Astrocyte (in vitro differentiated cells and primary cell): ENCODE data around the gene NPFFR1. TPM values are rescaled to one million over a fixed set of nuclear protein-coding genes. Genes with fewer than 3 reads are reported as not detected.

Source experiments
- DNase-seq: peaks from one replicate; pipeline ENCODE4 v3.0.0-alpha.2; 2010; ENCODE audit warnings: low read depth
- FAIRE-seq: peaks from 2 replicates; lab custom pipeline; 2011; peaks lifted over from hg19 to GRCh38; lab: Jason Lieb, UNC
- H2AFZ ChIP-seq: 2 replicates; pipeline ENCODE4 v1.6.0; 2012; ENCODE audit warnings: low read depth, low read length, inconsistent platforms
- H3K27ac ChIP-seq: 2 replicates; pipeline ENCODE4 v1.5.1; 2011; ENCODE audit warnings: low read depth, low read length, inconsistent platforms
- H3K27me3 ChIP-seq: 2 replicates; pipeline ENCODE4 v1.6.0; 2011; ENCODE audit warnings: low read length, inconsistent platforms; ENCODE audit not compliant: insufficient read depth
- H3K36me3 ChIP-seq: 2 replicates; pipeline ENCODE4 v1.5.1; 2011; ENCODE audit warnings: low read length, inconsistent platforms; ENCODE audit not compliant: insufficient read depth
- H3K4me1 ChIP-seq: 2 replicates; pipeline ENCODE4 v1.5.1; 2011; ENCODE audit warnings: low read length, inconsistent platforms; ENCODE audit not compliant: insufficient read depth
- H3K4me2 ChIP-seq: 2 replicates; pipeline ENCODE4 v1.6.0; 2012; ENCODE audit warnings: low read length, inconsistent platforms
- H3K4me3 ChIP-seq: 2 replicates; pipeline ENCODE4 v1.5.1; 2011; ENCODE audit warnings: low read depth, mild to moderate bottlenecking, low read length, inconsistent platforms; ENCODE audit not compliant: insufficient read depth
- H3K79me2 ChIP-seq: 2 replicates; pipeline ENCODE4 v1.6.0; 2012; ENCODE audit warnings: mild to moderate bottlenecking, low read length, inconsistent platforms; ENCODE audit not compliant: insufficient read depth
- H3K9ac ChIP-seq: 2 replicates; pipeline ENCODE4 v1.6.0; 2012; ENCODE audit warnings: mild to moderate bottlenecking, low read length, inconsistent platforms
- H3K9me3 ChIP-seq: 2 replicates; pipeline ENCODE4 v1.5.1; 2012; ENCODE audit warnings: low read depth, mild to moderate bottlenecking, low read length, inconsistent platforms; ENCODE audit not compliant: insufficient read depth
- H4K20me1 ChIP-seq: 2 replicates; pipeline ENCODE4 v1.6.0; 2012; ENCODE audit warnings: low read length, inconsistent platforms; ENCODE audit not compliant: insufficient read depth
- H3K27ac Mint-ChIP-seq: one replicate; pipeline ENCODE4 v1.8.0; 2021; ENCODE audit warnings: mild to moderate bottlenecking, mixed read lengths; ENCODE audit not compliant: unreplicated experiment
- H3K27me3 Mint-ChIP-seq: one replicate; pipeline ENCODE4 v1.8.0; 2021; ENCODE audit warnings: low read depth, mixed read lengths; ENCODE audit not compliant: unreplicated experiment
- H3K36me3 Mint-ChIP-seq: one replicate; pipeline ENCODE4 v1.8.0; 2021; ENCODE audit warnings: low read depth, mixed read lengths; ENCODE audit not compliant: unreplicated experiment
- H3K4me1 Mint-ChIP-seq: one replicate; pipeline ENCODE4 v1.8.0; 2021; ENCODE audit warnings: low read depth, mixed read lengths; ENCODE audit not compliant: unreplicated experiment
- H3K4me3 Mint-ChIP-seq: one replicate; pipeline ENCODE4 v1.8.0; 2021; ENCODE audit warnings: mild to moderate bottlenecking, moderate library complexity, mixed read lengths; ENCODE audit not compliant: unreplicated experiment
- H3K9me3 Mint-ChIP-seq: one replicate; pipeline ENCODE4 v1.8.0; 2021; ENCODE audit warnings: mild to moderate bottlenecking, mixed read lengths; ENCODE audit not compliant: unreplicated experiment
- EZH2 ChIP-seq: IDR thresholded peaks from 2 replicates; pipeline ENCODE4 v1.6.1; 2012; ENCODE audit warnings: mild to moderate bottlenecking, low read length, inconsistent platforms; ENCODE audit not compliant: insufficient read depth
- total RNA-seq: library from RNA; stranded (reverse); gene quantifications from 2 replicates; pipeline ENCODE4 v1.2.1, GENCODE V29; 2021
- TF ChIP-seq, protein P1 (sequence below): IDR thresholded peaks from 2 replicates; pipeline ENCODE4 v1.5.1; 2011; ENCODE audit warnings: low read depth, mild to moderate bottlenecking, inconsistent platforms, low read length, moderate library complexity; ENCODE audit not compliant: insufficient read depth

Gene NPFFR1
- total RNA-seq, 1 donor from 2014 or later = not detected

- Mint-ChIP-seq H3K4me3 (no peak overlapping the region), H3K4me1 (peaks cover 11% of the 10 kb centered on the region), H3K27me3 (peaks cover 9% of the 10 kb centered on the region), H3K27ac (no peak overlapping the region), H3K36me3 (no peaks in the 10 kb centered on the region), H3K9me3 (no peaks in the 10 kb centered on the region)
- Histone ChIP-seq H3K9me3 (peaks cover 2% of the 10 kb centered on the region), H3K79me2 (no peaks in the 10 kb centered on the region), H2AFZ (no peak overlapping the region), H4K20me1 (no peaks in the 10 kb centered on the region), H3K4me3 (no peak overlapping the region), H3K36me3 (no peaks in the 10 kb centered on the region), H3K27me3 (no peaks in the 10 kb centered on the region), H3K4me2 (no peak overlapping the region), H3K4me1 (peaks cover 12% of the 10 kb centered on the region), H3K9ac (no peak overlapping the region), H3K27ac (no peak overlapping the region)
- no peak for DNase-seq
- no peak for TF ChIP-seq EZH2
- TF ChIP-seq, protein P1, sequence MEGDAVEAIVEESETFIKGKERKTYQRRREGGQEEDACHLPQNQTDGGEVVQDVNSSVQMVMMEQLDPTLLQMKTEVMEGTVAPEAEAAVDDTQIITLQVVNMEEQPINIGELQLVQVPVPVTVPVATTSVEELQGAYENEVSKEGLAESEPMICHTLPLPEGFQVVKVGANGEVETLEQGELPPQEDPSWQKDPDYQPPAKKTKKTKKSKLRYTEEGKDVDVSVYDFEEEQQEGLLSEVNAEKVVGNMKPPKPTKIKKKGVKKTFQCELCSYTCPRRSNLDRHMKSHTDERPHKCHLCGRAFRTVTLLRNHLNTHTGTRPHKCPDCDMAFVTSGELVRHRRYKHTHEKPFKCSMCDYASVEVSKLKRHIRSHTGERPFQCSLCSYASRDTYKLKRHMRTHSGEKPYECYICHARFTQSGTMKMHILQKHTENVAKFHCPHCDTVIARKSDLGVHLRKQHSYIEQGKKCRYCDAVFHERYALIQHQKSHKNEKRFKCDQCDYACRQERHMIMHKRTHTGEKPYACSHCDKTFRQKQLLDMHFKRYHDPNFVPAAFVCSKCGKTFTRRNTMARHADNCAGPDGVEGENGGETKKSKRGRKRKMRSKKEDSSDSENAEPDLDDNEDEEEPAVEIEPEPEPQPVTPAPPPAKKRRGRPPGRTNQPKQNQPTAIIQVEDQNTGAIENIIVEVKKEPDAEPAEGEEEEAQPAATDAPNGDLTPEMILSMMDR = no peak
- no peak for FAIRE-seq
These were observed 17.7 kb downstream of the NPFFR1 start for GRCh38 chr10:70266056-70266455.

- Mint-ChIP-seq H3K9me3 (peaks cover 2% of the 10 kb centered on the region), H3K4me1 (peaks cover 11% of the 10 kb centered on the region), H3K27me3 (peaks cover 9% of the 10 kb centered on the region), H3K4me3 (no peak overlapping the region), H3K36me3 (no peaks in the 10 kb centered on the region), H3K27ac (no peak overlapping the region)
- H4K20me1 ChIP-seq = no peaks in the 10 kb centered on the region
- no peaks in the 10 kb centered on the region for H3K79me2 ChIP-seq
- TF ChIP-seq EZH2 = no peak
- TF ChIP-seq, protein P1 = no peak
- FAIRE-seq (no peak), DNase-seq (no peak)
- H2AFZ ChIP-seq = no peak overlapping the region
- H3K27ac ChIP-seq = no peak overlapping the region
- H3K27me3 ChIP-seq = no peaks in the 10 kb centered on the region
- peaks cover 12% of the 10 kb centered on the region for H3K4me1 ChIP-seq
- H3K36me3 ChIP-seq = no peaks in the 10 kb centered on the region
- H3K9ac ChIP-seq = no peak overlapping the region
- H3K4me2 ChIP-seq = no peak overlapping the region
- H3K4me3 ChIP-seq = no peak overlapping the region
- H3K9me3 ChIP-seq = peaks cover 8% of the 10 kb centered on the region
These were observed 18.6 kb downstream of the NPFFR1 start for GRCh38 chr10:70265032-70265689.

DNA sequence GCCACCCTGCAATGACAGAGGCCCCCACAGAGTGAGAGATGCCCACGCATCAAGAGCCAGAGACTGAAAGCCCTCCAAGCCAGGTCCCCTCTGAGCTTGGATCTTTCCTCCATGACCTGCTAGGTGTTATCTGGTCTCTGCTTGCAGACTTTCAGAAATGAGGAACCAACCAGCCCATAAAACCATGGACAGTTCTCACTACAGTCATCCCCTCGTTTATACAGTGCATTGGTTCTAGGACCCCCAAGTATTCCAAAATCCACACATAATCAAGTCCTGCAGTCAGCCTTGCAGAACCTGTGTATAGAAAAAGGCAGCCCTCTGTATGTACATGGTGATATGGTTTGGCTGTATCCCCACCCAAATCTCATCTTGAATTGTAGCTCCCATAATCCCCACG, 23.1 kb downstream of the NPFFR1 start:
- Histone ChIP-seq H3K79me2 (no peaks in the 10 kb centered on the region), H2AFZ (no peak overlapping the region), H3K27me3 (no peaks in the 10 kb centered on the region), H3K36me3 (no peaks in the 10 kb centered on the region), H4K20me1 (no peaks in the 10 kb centered on the region), H3K4me2 (no peak overlapping the region), H3K4me3 (no peak overlapping the region), H3K4me1 (peaks cover 8% of the 10 kb centered on the region), H3K9ac (no peak overlapping the region), H3K9me3 (peaks cover 8% of the 10 kb centered on the region), H3K27ac (no peak overlapping the region)
- Mint-ChIP-seq H3K4me3 (no peak overlapping the region), H3K36me3 (peaks cover under 1% of the 10 kb centered on the region), H3K9me3 (peaks cover 4% of the 10 kb centered on the region), H3K4me1 (peaks cover 2% of the 10 kb centered on the region), H3K27me3 (peaks cover 1% of the 10 kb centered on the region), H3K27ac (no peak overlapping the region)
- FAIRE-seq (no peak), DNase-seq (no peak)
- no peak for TF ChIP-seq EZH2
- TF ChIP-seq, protein P1 = no peak
